Right renal cortex interstitium (tissue), 3 donors: ENCODE data around the gene AMH. TPM values are rescaled to one million over a fixed set of nuclear protein-coding genes. Genes with fewer than 3 reads are reported as not detected.
"Not testable (repeated sequence)": the region's sequence is repeated elsewhere in the genome, so short reads cannot be mapped to it uniquely, and the experiment has no call there.

Experiments
- DNase-seq, 3 donors: peaks; one replicate each; pipeline ENCODE4 v3.0.0-alpha.2; 2013; ENCODE audit warnings: low read depth in 3 of 3, low spot score in 2 of 3
- polyA plus RNA-seq, 3 donors: library from polyadenylated mRNA; unstranded; fragments of 120-200 nt; gene quantifications; one replicate each; pipeline ENCODE4 v1.2.1, GENCODE V29; 2013; ENCODE audit not compliant: insufficient read length in 3 of 3

AMH gene
- polyA plus RNA-seq, 3 donors, result 1.1 to 1.2 (median 1.1) TPM

DNA sequence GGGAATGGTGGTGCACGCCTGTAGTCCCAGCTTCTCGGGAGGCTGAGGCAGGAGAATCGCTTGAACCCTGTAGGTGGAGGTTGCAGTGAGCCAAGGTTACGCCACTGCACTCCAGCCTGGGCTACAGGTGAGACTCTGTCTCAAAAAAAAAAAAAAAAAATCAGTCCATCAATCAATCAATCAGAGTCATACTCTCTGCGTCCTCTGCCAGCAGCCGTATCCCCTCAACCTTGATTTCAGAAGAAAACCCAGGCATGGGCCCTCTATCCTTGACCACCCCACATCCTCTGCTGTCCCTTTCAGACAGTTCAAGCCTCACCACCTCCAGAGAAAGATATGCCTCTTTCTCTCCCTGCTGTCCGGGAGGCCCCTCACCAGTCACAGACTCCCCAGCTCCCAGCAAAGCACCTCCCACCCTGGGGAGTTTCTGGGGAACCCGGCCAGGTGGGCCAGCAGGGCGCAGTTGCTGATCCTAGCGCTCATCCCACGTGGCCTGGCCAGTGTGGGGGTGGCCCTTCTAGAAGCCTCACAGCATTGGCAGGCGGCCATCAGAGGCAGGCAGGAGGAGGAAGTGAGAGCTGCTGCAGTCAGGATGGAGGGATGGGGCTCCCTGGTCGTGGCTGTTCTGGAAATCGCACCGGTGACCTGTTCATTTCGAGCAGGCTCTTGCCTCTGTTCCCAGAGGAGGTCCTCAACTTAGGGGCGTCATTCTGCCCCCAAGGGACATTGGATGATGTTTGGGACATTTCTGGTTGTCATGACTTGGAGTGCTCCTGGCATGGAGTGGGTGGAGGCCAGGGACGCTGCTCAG lies 17.3 kb downstream of the AMH start:
- no peak for DNase-seq

DNA sequence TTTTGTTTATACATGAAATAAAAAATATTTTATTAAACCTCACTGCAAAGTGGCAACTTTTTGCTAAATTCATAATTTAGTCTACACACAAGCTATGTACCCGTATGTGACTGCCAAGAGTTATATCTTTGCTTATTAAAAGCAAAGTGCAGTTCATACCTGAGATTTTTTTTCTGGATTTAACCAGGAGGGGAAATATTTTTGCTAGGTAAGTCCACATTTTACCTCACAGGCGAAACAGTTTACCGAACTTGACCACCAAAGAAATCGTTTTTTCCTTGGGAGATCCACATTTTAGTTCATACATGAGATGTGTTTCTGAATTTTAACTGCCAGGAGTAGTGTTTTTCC lies 19.3 kb downstream of the AMH start:
- DNase-seq, result no peak

- DNase-seq, result no peak
Observed at GRCh38 chr19:2268861-2269243, 19.7 kb downstream of the AMH start.

DNA sequence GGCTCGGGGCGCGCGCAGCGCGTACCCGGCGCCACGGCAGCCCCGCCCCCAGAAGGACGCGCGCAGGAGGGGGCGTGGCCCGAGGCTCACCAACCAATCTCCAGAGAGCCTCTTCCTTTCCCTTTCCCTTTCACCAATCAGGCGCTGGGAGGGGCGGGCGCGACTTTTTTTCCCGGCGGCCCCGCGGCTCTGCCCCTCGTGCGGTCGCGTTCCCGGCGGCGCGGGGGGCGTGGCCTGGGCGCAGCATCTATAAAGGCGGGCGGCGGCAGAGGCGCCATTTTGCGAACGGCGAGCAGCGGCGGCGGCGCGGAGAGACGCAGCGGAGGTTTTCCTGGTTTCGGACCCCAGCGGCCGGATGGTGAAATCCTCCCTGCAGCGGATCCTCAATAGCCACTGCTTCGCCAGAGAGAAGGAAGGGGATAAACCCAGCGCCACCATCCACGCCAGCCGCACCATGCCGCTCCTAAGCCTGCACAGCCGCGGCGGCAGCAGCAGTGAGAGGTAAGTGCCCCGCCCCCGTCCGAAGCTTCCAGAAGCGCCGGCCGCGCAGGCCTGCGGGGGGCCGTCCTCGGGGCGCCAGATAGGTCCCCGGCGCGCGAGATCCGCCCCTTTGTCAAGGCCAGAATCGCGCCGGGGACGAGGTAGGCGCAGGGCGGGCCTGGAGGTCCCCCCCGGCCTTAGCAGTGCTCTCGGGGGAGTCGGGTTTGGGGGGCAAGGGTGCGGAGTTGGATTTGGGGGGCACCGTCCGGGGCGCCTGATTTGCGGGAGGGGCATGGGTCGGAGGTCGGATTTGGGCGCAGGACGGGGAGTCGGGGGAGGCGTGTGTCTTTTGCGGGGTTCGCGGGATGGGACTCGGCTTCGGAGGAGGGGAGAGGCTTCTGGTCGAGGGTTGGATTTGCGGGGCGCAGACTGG lies 20.4 kb downstream of the AMH start:
- DNase-seq, result peak; percentile 78 to 91 (median 90)

DNA sequence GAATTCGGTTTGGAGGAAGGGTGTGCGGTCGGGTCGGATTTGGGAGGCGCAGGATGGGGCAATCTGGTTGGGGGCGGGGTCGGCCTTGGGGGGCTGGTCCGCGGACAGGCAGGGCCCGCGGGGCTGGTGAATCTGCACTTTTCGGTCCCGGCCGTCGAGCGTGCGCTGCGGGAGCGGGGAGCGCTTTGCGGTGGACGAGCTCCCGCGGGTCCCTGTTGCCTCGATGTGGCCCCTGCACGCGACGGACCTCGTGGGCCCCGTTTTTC lies 21.0 kb downstream of the AMH start:
- DNase-seq, result no peak

- DNase-seq, result no peak
Observed at GRCh38 chr19:2270423-2271233, 21.5 kb downstream of the AMH start.

DNA sequence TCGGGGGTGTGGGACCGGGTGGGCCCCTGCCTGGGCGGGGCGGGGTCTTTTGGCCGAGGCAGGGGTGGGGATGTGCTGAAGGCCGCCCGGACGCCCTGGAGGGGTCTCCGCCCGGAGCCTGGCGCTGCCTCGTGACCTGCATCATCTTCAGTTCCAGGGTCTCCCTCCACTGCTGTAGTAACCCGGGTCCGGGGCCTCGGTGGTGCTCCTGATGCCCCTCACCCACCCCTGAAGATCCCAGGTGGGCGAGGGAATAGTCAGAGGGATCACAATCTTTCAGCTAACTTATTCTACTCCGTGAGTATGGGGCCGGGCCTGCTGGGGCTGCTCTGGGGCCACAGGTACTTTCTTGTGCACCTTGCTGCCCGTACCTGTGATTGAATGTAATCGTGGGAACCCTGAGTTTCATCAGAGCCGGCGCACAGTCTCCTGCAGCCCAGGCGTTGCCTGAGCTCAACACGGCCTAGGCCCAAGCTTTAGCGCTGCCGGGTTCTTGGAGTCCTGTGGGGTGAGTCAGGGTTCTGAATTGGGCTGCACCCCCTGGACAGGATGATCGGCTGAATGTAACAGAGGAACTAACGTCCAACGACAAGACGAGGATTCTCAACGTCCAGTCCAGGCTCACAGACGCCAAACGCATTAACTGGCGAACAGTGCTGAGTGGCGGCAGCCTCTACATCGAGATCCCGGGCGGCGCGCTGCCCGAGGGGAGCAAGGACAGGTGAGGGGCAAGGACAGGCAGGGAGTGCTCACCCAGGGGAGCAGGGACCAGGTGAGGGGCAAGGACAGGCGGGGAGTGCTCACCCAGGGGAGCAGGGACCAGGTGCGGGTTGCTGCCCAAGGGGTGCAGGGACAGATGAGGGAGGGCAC lies 22.3 kb downstream of the AMH start:
- DNase-seq, result no peak

- no peak for DNase-seq
Observed at GRCh38 chr19:2273356-2274184, 24.4 kb downstream of the AMH start.

DNA sequence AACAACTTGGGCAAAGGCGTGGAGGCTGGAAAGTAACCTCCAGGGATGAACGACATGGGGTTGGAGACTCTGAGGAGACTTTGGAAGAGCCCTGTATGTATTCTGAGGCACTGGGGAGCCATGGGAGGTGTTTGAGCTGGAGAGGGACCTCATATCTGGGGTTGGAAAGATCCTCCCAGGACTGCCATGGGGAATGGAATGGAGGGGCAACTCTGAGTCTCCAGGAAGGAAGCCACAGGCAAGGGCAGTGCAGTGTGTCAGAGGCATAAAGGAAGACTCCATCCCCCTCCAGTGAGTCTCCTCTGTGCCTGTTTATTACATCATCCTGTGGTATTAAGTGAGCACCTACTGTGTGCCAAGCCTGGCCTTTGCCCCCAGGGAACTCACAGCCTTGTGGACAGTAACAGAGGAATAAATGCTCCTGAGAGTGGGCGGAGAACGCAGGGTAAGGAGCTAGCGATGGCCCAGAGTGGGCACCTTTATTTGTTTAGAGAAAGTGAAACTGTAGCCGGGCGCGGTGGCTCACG lies 25.1 kb downstream of the AMH start:
- no peak for DNase-seq

DNA sequence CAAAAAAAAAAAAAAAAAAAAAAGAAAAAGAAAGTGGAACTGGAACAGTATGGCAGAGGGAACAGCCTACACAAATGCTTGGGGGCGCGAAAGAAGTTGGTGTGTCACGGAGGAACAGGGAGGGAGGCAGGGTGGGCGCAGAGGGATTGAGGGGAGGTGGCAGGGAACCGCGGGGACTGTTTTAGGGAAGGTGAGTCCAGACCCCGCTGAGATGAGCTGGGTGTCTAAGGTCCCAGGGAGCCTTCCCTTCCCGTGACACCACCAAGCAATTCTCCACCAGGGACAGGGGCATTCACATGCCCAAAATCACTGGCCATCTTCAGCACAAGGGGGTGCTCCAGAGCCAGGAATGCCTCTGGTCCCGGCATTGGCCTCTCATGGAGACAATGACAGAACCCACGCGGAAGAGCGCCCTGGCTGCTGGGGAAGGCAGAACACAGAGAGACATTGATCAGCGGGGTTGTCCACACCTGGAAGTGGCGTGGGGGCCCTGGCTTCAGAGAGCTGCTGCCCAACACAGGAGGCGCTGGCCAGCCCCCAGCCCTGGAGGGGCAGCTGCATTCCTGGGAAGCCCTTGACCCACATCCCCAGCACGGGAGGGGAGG lies 25.9 kb downstream of the AMH start:
- no peak for DNase-seq

- no peak for DNase-seq
Observed at GRCh38 chr19:2275588-2276428, 26.7 kb downstream of the AMH start.

GRCh38 chr19:2276429-2276986 lies 27.4 kb downstream of the AMH start:
- no peak for DNase-seq

DNA sequence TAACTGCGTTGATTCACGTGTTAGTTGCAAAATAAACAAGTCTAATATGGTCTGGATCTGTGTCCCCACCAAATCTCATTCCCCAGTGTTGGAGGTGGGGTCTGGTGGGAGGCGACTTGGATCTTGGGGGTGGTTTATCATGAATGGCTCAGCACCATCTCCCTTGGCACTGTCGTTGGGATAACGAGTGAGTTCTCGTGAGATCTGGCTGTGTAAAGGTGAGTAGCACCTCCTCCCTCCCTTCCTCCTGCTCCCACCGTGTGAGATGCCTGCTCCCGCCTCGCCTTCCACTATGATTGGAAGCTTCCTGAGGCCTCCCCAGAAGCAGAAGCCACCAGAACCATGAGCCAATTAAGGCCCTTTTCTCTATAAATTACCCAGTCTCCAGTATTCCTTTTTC lies 28.0 kb downstream of the AMH start:
- no peak for DNase-seq

GRCh38 chr19:2278459-2279158 lies 29.5 kb downstream of the AMH start:
- no peak for DNase-seq

DNA sequence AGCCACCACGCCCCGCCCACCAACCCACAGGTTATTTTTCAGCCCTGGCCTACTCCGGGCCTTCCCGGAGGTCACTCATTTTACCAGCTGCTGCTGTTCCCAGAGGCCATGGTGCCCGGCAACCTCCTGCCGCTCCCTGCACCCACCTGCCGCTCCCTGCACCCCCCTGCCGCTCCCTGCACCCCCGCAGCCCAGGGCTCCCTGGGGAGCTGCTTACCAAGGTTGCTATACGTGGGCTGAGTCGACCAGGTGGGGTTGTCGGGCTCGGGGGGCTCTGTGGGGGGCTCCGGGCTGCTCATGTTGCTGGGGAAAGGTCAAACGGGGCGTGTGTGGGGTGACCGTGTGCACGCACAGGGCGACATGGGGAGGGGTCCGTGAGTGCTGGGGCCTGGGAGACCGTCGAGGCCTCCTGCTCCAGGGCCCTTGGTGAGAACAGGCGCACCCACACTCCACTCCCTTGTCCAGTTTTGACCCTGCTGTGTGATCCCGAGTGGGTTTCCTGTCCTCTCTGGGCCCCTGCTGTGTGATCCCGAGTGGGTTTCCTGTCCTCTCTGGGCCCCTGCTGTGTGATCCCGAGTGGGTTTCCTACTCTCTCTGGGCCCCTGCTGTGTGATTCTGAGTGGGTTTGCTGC lies 31.6 kb downstream of the AMH start:
- no peak for DNase-seq

GRCh38 chr19:2281265-2282061 lies 32.3 kb downstream of the AMH start:
- DNase-seq, result not testable (repeated sequence)
